ENCODE results near the gene SIPA1L3. TPM values are rescaled to one million over a fixed set of nuclear protein-coding genes. Genes with fewer than 3 reads are reported as not detected.
"Not testable (repeated sequence)": the region's sequence is repeated elsewhere in the genome, so short reads cannot be mapped to it uniquely, and the experiment has no call there.

Gene SIPA1L3
- total RNA-seq, 1 donor from 2014 or later, result 29.6 TPM

DNA sequence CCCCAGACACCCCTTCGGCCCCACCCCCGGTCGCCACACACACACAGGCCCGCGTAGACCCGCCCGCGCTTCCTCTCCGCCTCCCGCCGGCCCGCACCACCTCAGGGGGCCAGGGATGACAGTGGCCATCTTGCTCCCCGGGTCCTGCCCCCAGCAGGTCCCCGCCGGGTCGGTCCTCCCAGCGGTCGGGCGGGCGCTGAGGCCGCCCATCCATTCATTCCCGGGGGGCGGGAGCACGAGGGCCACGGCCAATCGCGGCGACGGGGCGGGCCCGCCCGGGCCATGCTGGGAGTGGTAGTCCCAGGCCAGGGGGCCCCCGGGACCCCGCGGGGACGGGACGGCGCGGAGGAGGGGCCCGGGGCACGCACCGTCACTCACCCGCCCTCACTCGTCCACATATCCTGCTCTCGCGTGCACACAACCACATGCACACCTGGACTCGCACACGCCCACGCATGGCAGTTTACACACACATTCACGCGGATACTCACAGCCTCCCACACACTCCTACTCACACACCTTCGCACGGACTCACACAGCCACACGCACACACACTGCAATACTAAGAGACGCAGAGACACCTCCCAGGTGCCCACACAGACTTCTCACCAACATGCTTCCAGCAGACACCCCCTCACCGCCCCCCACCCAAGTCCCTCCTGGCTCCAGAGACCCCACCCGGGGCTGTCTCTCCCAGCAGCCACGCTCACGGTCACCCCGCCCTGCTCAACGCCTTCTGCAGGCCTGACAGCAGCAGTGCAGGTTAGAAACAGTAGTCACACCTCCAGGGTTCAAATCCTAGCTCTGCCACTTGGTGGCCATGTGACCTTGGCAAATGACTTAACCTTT, 317.2 kb downstream of the SIPA1L3 start, which contains the start of gene DPF1:
TSS of gene DPF1 (minus strand) at position 209 of the 849 bp plus-strand sequence. CDS start at position 129, 80 bp downstream.
- peak; percentile 93 for DNase-seq (ENCODE audit: low spot score)
- Mint-ChIP-seq H3K4me1 (ENCODE audit: unreplicated experiment) (peaks cover 15% of the 10 kb centered on the region), H3K9me3 (ENCODE audit: unreplicated experiment) (no peaks in the 10 kb centered on the region), H3K4me3 (ENCODE audit: unreplicated experiment) (peak within 1 kb of the TSS; percentile 96), H3K36me3 (ENCODE audit: low read depth, unreplicated experiment) (peaks cover 17% of the 10 kb centered on the region), H3K27me3 (ENCODE audit: unreplicated experiment) (peaks cover 18% of the 10 kb centered on the region), H3K27ac (ENCODE audit: unreplicated experiment) (peak within 1 kb of the TSS; percentile 14)
- TF ChIP-seq, protein P1, sequence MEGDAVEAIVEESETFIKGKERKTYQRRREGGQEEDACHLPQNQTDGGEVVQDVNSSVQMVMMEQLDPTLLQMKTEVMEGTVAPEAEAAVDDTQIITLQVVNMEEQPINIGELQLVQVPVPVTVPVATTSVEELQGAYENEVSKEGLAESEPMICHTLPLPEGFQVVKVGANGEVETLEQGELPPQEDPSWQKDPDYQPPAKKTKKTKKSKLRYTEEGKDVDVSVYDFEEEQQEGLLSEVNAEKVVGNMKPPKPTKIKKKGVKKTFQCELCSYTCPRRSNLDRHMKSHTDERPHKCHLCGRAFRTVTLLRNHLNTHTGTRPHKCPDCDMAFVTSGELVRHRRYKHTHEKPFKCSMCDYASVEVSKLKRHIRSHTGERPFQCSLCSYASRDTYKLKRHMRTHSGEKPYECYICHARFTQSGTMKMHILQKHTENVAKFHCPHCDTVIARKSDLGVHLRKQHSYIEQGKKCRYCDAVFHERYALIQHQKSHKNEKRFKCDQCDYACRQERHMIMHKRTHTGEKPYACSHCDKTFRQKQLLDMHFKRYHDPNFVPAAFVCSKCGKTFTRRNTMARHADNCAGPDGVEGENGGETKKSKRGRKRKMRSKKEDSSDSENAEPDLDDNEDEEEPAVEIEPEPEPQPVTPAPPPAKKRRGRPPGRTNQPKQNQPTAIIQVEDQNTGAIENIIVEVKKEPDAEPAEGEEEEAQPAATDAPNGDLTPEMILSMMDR (IDR thresholded peaks at IDR 0.05; ENCODE audit: unreplicated experiment), result peak; percentile 51

DNA sequence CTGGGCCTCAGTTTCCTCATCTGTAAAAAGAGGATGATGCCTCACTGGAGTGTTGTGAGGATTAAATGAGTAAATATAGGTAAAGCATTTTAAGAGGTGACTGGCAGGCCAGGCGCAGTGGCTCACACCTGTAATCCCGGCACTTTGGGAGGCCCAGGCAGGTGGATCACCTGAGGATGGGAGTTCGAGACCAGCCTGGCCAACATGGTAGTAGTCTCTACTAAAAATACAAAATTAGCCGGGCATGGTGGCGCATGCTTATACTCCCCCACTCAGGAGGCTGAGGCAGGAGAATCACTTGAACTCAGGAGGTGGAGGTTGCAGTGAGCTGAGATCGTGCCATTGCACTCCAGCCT, 317.8 kb downstream of the SIPA1L3 start:
- peak overlapping the region; percentile 96 for H3K4me3 Mint-ChIP-seq (ENCODE audit: unreplicated experiment)
- not testable (repeated sequence) for DNase-seq (ENCODE audit: low spot score); H3K27ac Mint-ChIP-seq (ENCODE audit: unreplicated experiment); H3K9me3 Mint-ChIP-seq (ENCODE audit: unreplicated experiment)
- peaks cover 19% of the 10 kb centered on the region for H3K27me3 Mint-ChIP-seq (ENCODE audit: unreplicated experiment)
- H3K4me1 Mint-ChIP-seq (ENCODE audit: unreplicated experiment), result peaks cover 15% of the 10 kb centered on the region
- H3K36me3 Mint-ChIP-seq (ENCODE audit: low read depth, unreplicated experiment), result peaks cover 17% of the 10 kb centered on the region

DNA sequence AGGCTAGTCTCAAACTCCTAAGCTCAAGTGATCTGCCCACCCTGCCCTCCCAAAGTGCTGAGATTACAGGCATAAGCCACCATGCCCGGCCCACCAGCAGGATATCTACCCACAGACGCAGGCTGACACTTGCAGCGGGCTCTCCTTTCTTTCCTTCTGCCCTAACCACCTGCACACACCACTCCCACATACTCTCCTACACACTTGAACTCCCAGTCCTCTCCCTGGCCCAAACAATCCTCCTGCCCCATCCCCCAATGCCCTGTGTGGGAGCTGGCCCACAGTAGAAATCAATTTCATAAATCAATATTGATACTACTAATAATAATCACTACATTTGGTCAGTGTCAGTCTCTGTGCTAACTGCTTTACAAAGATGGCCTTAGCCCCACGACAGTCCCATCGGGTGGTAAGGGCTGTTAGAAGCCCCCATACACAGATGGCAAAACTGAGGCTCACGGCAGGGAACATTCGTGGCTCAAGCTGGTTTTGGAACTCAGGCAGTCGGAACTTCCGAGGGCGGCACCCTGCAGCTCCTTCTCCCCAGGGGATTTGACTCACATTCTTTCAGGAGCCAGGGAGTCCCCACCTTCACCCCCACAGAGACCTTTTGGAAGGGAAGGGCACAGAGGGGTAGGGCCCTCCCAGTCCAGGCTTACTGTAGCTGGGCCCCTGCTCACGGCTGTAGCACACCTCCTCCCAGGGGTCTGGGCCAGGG, 320.4 kb downstream of the SIPA1L3 start:
- DNase-seq (ENCODE audit: low spot score), result no peak
- peak overlapping the region; percentile 31 for H3K4me3 Mint-ChIP-seq (ENCODE audit: unreplicated experiment)
- H3K27ac Mint-ChIP-seq (ENCODE audit: unreplicated experiment), result no peak overlapping the region
- H3K4me1 Mint-ChIP-seq (ENCODE audit: unreplicated experiment), result peaks cover 15% of the 10 kb centered on the region
- H3K36me3 Mint-ChIP-seq (ENCODE audit: low read depth, unreplicated experiment), result peaks cover 10% of the 10 kb centered on the region
- TF ChIP-seq, protein P1 (IDR thresholded peaks at IDR 0.05; ENCODE audit: unreplicated experiment), result no peak
- peaks cover 22% of the 10 kb centered on the region for H3K27me3 Mint-ChIP-seq (ENCODE audit: unreplicated experiment)
- no peaks in the 10 kb centered on the region for H3K9me3 Mint-ChIP-seq (ENCODE audit: unreplicated experiment)

DNA sequence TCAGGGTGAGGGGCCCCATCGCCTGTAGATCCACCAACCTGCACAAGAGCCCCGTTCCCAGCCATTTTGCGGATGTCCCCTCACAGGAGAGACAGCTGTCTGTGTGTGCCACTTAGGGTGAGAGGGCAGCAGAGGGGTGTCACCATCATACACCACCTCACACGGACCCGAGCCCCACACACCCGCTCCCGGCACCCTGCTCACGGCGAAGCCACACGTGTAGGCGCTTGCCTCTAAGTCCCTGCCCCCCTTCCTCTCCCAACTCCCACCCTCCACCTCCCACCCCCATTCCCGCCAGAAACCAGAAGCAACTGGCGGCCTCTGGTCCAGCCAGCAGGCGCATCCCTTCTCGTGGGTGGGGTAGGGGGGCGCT, 321.0 kb downstream of the SIPA1L3 start:
- no peak for DNase-seq (ENCODE audit: low spot score)
- no peaks in the 10 kb centered on the region for H3K9me3 Mint-ChIP-seq (ENCODE audit: unreplicated experiment)

More for the DNA sequence above, 321.0 kb downstream of the SIPA1L3 start:
- peaks cover 15% of the 10 kb centered on the region for H3K4me1 Mint-ChIP-seq (ENCODE audit: unreplicated experiment)
- H3K36me3 Mint-ChIP-seq (ENCODE audit: low read depth, unreplicated experiment), result peaks cover 10% of the 10 kb centered on the region
- H3K27ac Mint-ChIP-seq (ENCODE audit: unreplicated experiment), result no peak overlapping the region
- no peak overlapping the region for H3K4me3 Mint-ChIP-seq (ENCODE audit: unreplicated experiment)
- peaks cover 22% of the 10 kb centered on the region for H3K27me3 Mint-ChIP-seq (ENCODE audit: unreplicated experiment)
- TF ChIP-seq, protein P1 (IDR thresholded peaks at IDR 0.05; ENCODE audit: unreplicated experiment), result no peak

All from endothelial cell (in vitro differentiated cells).